ENCODE measurements around the gene GNGT1. TPM values are rescaled to one million over a fixed set of nuclear protein-coding genes. Genes with fewer than 3 reads are reported as not detected.

Gene GNGT1
- total RNA-seq, 1 donor from 2014 or later: not detected

GRCh38 chr7:93890041-93890463 is 16.3 kb upstream of the GNGT1 start:
- peak; percentile 67 for DNase-seq (ENCODE audit: low spot score)
- H3K4me1 ChIP-seq: no peaks in the 10 kb centered on the region
- no peaks in the 10 kb centered on the region for H3F3A ChIP-seq (ENCODE audit: low read depth)
- no peak overlapping the region for H3K27ac ChIP-seq
- no peaks in the 10 kb centered on the region for H3K79me2 ChIP-seq (ENCODE audit: low read depth)
- H3K4me1 Mint-ChIP-seq: peaks cover 9% of the 10 kb centered on the region
- H2AFZ ChIP-seq (replicated peaks): peak overlapping the region; percentile 95
- H3K9ac ChIP-seq: no peak overlapping the region
- H4K20me1 ChIP-seq (ENCODE audit: low read depth): no peaks in the 10 kb centered on the region
- H3K27me3 Mint-ChIP-seq (ENCODE audit: insufficient read depth, low read depth): peaks cover 10% of the 10 kb centered on the region
- H3K9me3 Mint-ChIP-seq: no peaks in the 10 kb centered on the region
- peak overlapping the region; percentile 97 for H3K4me3 Mint-ChIP-seq
- peak overlapping the region; percentile 95 for H3K4me2 ChIP-seq
- H3K9me3 ChIP-seq (ENCODE audit: low read depth): no peaks in the 10 kb centered on the region
- H3K36me3 ChIP-seq: no peaks in the 10 kb centered on the region
- no peaks in the 10 kb centered on the region for H3K36me3 Mint-ChIP-seq
- peaks cover 64% of the 10 kb centered on the region for H3K27me3 ChIP-seq
- H3K27ac Mint-ChIP-seq: peak overlapping the region; percentile 94
- H3K4me3 ChIP-seq: peak overlapping the region; percentile 71
- TF ChIP-seq EZH2phosphoT487 (IDR thresholded peaks at IDR 0.05) (peak; percentile 14), CTCF (IDR thresholded peaks at IDR 0.05) (no peak)

DNA sequence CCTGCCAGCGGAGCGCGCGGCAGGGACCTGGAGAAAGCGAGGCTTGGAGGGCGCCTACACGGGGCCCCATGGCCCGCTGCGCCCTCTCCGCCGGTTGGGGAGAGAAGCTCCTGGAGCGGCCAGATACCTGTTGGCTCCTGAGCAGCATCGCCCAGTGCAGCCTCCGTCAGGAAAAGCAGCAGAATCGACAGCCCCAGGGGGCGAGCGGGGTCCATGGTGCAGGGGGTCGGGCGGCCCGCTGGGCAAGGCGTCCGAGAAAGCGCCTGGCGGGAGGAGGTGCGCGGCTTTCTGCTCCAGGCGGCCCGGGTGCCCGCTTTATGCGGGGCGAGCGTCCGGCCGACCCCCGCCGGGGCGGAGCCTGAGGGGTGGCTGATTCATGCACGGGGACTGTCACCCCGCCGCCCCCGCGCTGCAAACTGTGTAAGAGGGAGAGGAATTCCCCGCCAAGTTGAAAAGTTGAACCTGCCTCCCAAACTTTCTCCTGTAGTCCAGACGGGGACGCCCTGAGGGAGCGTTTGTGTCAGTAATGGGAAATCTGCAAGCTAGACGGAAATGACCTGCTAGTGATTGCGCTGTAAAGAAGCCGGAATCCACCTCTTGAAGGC is 15.8 kb upstream of the GNGT1 start, which contains the start of gene TFPI2:
TFPI2 (minus strand) TSS at position 290 of the 605 bp plus-strand sequence; CDS start at position 215, 75 bp downstream.
- peak within 1 kb of the TSS; percentile 95 for H2AFZ ChIP-seq (replicated peaks)
- no peaks in the 10 kb centered on the region for H4K20me1 ChIP-seq (ENCODE audit: low read depth)
- H3K4me1 ChIP-seq: no peaks in the 10 kb centered on the region
- H3K4me3 ChIP-seq: peak within 1 kb of the TSS; percentile 71
- no peaks in the 10 kb centered on the region for H3K36me3 Mint-ChIP-seq
- TF ChIP-seq EZH2 (IDR thresholded peaks at IDR 0.05) (peak; percentile 74), CTCF (IDR thresholded peaks at IDR 0.05) (no peak)
- H3K79me2 ChIP-seq (ENCODE audit: low read depth): no peaks in the 10 kb centered on the region
- no peaks in the 10 kb centered on the region for H3K36me3 ChIP-seq
- H3K27me3 ChIP-seq: peaks cover 64% of the 10 kb centered on the region
- H3K4me3 Mint-ChIP-seq: peak within 1 kb of the TSS; percentile 97
- no peaks in the 10 kb centered on the region for H3K9me3 Mint-ChIP-seq
- H3K9me3 ChIP-seq (ENCODE audit: low read depth): no peaks in the 10 kb centered on the region
- peak within 1 kb of the TSS; percentile 94 for H3K27ac Mint-ChIP-seq
- H3K9ac ChIP-seq: no peak within 1 kb of the TSS
- peaks cover 10% of the 10 kb centered on the region for H3K27me3 Mint-ChIP-seq (ENCODE audit: insufficient read depth, low read depth)
- no peaks in the 10 kb centered on the region for H3F3A ChIP-seq (ENCODE audit: low read depth)
- no peak within 1 kb of the TSS for H3K27ac ChIP-seq
- H3K4me1 Mint-ChIP-seq: peaks cover 9% of the 10 kb centered on the region
- peak; percentile 63 for DNase-seq (ENCODE audit: low spot score)
- H3K4me2 ChIP-seq: peak within 1 kb of the TSS; percentile 95

GRCh38 chr7:93894426-93894825 is 11.9 kb upstream of the GNGT1 start:
- Histone ChIP-seq H3K27ac (no peak overlapping the region), H3F3A (ENCODE audit: low read depth) (no peaks in the 10 kb centered on the region), H3K4me3 (no peak overlapping the region), H3K27me3 (peaks cover 38% of the 10 kb centered on the region), H3K4me1 (no peaks in the 10 kb centered on the region), H3K4me2 (no peak overlapping the region), H3K36me3 (no peaks in the 10 kb centered on the region), H3K9me3 (ENCODE audit: low read depth) (no peaks in the 10 kb centered on the region), H3K9ac (no peak overlapping the region), H3K79me2 (ENCODE audit: low read depth) (no peaks in the 10 kb centered on the region), H4K20me1 (ENCODE audit: low read depth) (no peaks in the 10 kb centered on the region), H2AFZ (replicated peaks) (no peak overlapping the region)
- Mint-ChIP-seq H3K4me3 (no peak overlapping the region), H3K27ac (no peak overlapping the region), H3K9me3 (no peaks in the 10 kb centered on the region), H3K4me1 (peaks cover 7% of the 10 kb centered on the region), H3K36me3 (no peaks in the 10 kb centered on the region), H3K27me3 (ENCODE audit: insufficient read depth, low read depth) (peaks cover 12% of the 10 kb centered on the region)
- TF ChIP-seq CTCF (IDR thresholded peaks at IDR 0.05) (no peak), EZH2 (IDR thresholded peaks at IDR 0.05) (no peak), EZH2phosphoT487 (IDR thresholded peaks at IDR 0.05) (no peak)
- DNase-seq (ENCODE audit: low spot score): no peak

All from neural progenitor cell (in vitro differentiated cells).